K562 (cell line): ENCODE data around the gene IZUMO4. TPM values are rescaled to one million over a fixed set of nuclear protein-coding genes. Genes with fewer than 3 reads are reported as not detected.
A peak's percentile ranks its signal among the peaks of the same experiment; 100 is the strongest.
"Not testable (repeated sequence)": the region's sequence is repeated elsewhere in the genome, so short reads cannot be mapped to it uniquely, and the experiment has no call there.

Experiments used
- ATAC-seq: fragments of 200-7000 bp; cut with Tn5 transposase; 3 replicates; pipeline ENCODE4 v1.9.1; 2020; ENCODE audit warnings: moderate library complexity
- BruUV-seq: library from RNA; stranded (reverse); fragments of 400-500 nt; replicated peaks from 2 replicates; lab custom pipeline; 2021; lab: Mats Ljungman, UMichigan
- CTCF ChIA-PET: fragments of 300-600 bp; formaldehyde crosslinking; extraction: SDS; loops from one replicate; lab custom pipeline; 2021; ENCODE audit warnings: low intra/inter-chr PET ratio; lab: Yijun Ruan, JAX
- POLR2A ChIA-PET: fragments of 300-600, 350-650 bp; sonication (Branson Sonifier 250); formaldehyde crosslinking; extraction: SDS; loops from one replicate; lab custom pipeline; 2021; ENCODE audit warnings: antibody characterized with exemption, inconsistent platforms; lab: Yijun Ruan, JAX
- DNase-seq, 4 experiments: peaks; one replicate each; pipeline versions ENCODE4 v3.0.0 to v3.0.0-alpha.2; 2011 to 2018; ENCODE audit warnings: low spot score in 3 of 4, mixed read lengths in 3 of 4; ENCODE audit errors: extremely low read depth in 1 of 4
- FAIRE-seq: peaks from 2 replicates; lab custom pipeline; 2011; peaks lifted over from hg19 to GRCh38; lab: Jason Lieb, UNC
- H2AFZ ChIP-seq: 2 replicates; pipeline ENCODE4 v1.6.0; 2011; ENCODE audit warnings: low read depth, low read length, control low read depth, inconsistent platforms
- H3K27ac ChIP-seq: fragments of 200-600 bp; 3 replicates; pipeline ENCODE4 v1.8.0; 2011; ENCODE audit warnings: low read depth, mild to moderate bottlenecking, control low read depth, inconsistent platforms, low read length, moderate library complexity, mixed read lengths; ENCODE audit errors: extremely low read depth
- H3K27me3 ChIP-seq, 2 experiments: fragments of 300-600 bp in 1 of 2; 2 replicates in 1 of 2; 3 replicates in 1 of 2; pipeline versions ENCODE4 v1.6.0 to v1.8.0; 2011; ENCODE audit warnings: inconsistent platforms in 2 of 2, low read length in 2 of 2, mild to moderate bottlenecking in 1 of 2, mixed read lengths in 1 of 2, moderate library complexity in 1 of 2; ENCODE audit not compliant: control insufficient read depth in 2 of 2, insufficient read depth in 2 of 2
- H3K36me3 ChIP-seq: fragments of 300-600 bp; 3 replicates; pipeline ENCODE4 v1.8.0; 2011; ENCODE audit warnings: mild to moderate bottlenecking, low read length, inconsistent platforms; ENCODE audit not compliant: control insufficient read depth, insufficient read depth
- H3K4me1 ChIP-seq, 2 experiments: fragments of 200-600 bp in 1 of 2; replicated peaks in 1 of 2; 2 replicates in 1 of 2; 3 replicates in 1 of 2; pipeline versions ENCODE4 v1.5.1 to v1.8.0; 2011; ENCODE audit warnings: inconsistent platforms in 2 of 2, low read length in 2 of 2, mild to moderate bottlenecking in 1 of 2, mixed read lengths in 1 of 2, moderate library complexity in 1 of 2; ENCODE audit not compliant: control insufficient read depth in 2 of 2, insufficient read depth in 2 of 2
- H3K4me2 ChIP-seq: 2 replicates; pipeline ENCODE4 v1.6.1; 2011; ENCODE audit warnings: low read length, control low read depth, inconsistent platforms, mixed read lengths; ENCODE audit not compliant: insufficient read depth
- H3K4me3 ChIP-seq: fragments of 200-600 bp; sonication (generic), shearing (Covaris generic); 2 replicates; pipeline ENCODE4 v1.5.1; 2016; ENCODE audit warnings: control low read depth, inconsistent platforms
- H3K79me2 ChIP-seq: fragments of 200-600 bp; 3 replicates; pipeline ENCODE4 v1.8.0; 2011; ENCODE audit warnings: low read length, inconsistent platforms; ENCODE audit not compliant: control insufficient read depth, insufficient read depth
- H3K9ac ChIP-seq, 2 experiments: 2 replicates each; pipeline versions ENCODE4 v1.6.0 to v1.6.1; 2011; ENCODE audit warnings: low read depth in 2 of 2, low read length in 2 of 2, control low read depth in 1 of 2, inconsistent platforms in 1 of 2, mild to moderate bottlenecking in 1 of 2, mixed read lengths in 1 of 2; ENCODE audit not compliant: insufficient read depth in 1 of 2
- H3K9me1 ChIP-seq: one replicate; pipeline ENCODE4 v1.6.0; 2011; ENCODE audit warnings: inconsistent platforms, mild to moderate bottlenecking, low read length, moderate library complexity; ENCODE audit not compliant: control insufficient read depth, insufficient read depth
- H3K9me3 ChIP-seq: replicated peaks from 2 replicates; pipeline ENCODE4 v1.5.1; 2011; ENCODE audit warnings: low read depth, low read length, inconsistent platforms; ENCODE audit not compliant: control insufficient read depth, insufficient read depth
- H4K20me1 ChIP-seq: replicated peaks from 2 replicates; pipeline ENCODE4 v1.6.1; 2011; ENCODE audit warnings: low read length, inconsistent platforms, mixed read lengths; ENCODE audit not compliant: control insufficient read depth, insufficient read depth
- ATF3 ChIP-seq, 2 experiments: fragments of 450-650 bp in 1 of 2; sonication (generic) in 1 of 2; formaldehyde crosslinking in 1 of 2; IDR thresholded peaks in 1 of 2; conservative IDR thresholded peaks in 1 of 2; 2 replicates each; pipeline versions ENCODE4 v1.6.1 to v1.8.1; 2016 to 2023; ENCODE audit warnings: mild to moderate bottlenecking in 2 of 2, moderate library complexity in 2 of 2, inconsistent platforms in 1 of 2, missing genetic modification reagents in 1 of 2
- BCOR ChIP-seq: fragments of 450-650 bp; IDR thresholded peaks from 2 replicates; pipeline ENCODE4 v1.6.1; 2016
- CBX5 ChIP-seq: IDR thresholded peaks from 2 replicates; pipeline ENCODE4 v1.6.1; 2014; ENCODE audit warnings: low read depth, borderline replicate concordance
- CEBPG ChIP-seq, 3 experiments: fragments of 200-800 bp in 1 of 3; sonication (Bioruptor generic) in 1 of 3; sonication (generic) in 1 of 3; formaldehyde crosslinking in 1 of 3; IDR thresholded peaks in 2 of 3; conservative IDR thresholded peaks in 1 of 3; 2 replicates each; pipeline versions ENCODE4 v1.6.1 to v1.8.0; 2016 to 2022; ENCODE audit warnings: missing compliant biosample characterization in 2 of 3, missing genetic modification characterization in 2 of 3, mild to moderate bottlenecking in 1 of 3, missing genetic modification reagents in 1 of 3
- DACH1 ChIP-seq: fragments of 450-650 bp; IDR thresholded peaks from 2 replicates; pipeline ENCODE4 v1.6.1; 2018; ENCODE audit not compliant: partially characterized antibody
- FOSL1 ChIP-seq: fragments of 200-800 bp; sonication (Bioruptor generic); conservative IDR thresholded peaks from 2 replicates; pipeline ENCODE4 v1.6.1; 2016; ENCODE audit warnings: missing genetic modification characterization, missing compliant biosample characterization
- FOXK2 ChIP-seq, 2 experiments: fragments of 450-650 bp; IDR thresholded peaks in 1 of 2; conservative IDR thresholded peaks in 1 of 2; 2 replicates each; pipeline ENCODE4 v1.6.1; 2016; ENCODE audit warnings: low read depth in 2 of 2, mild to moderate bottlenecking in 1 of 2
- HDAC2 ChIP-seq: fragments of 450-650 bp; IDR thresholded peaks from 2 replicates; pipeline ENCODE4 v1.6.1; 2016; ENCODE audit warnings: mild to moderate bottlenecking
- IRF9 ChIP-seq: fragments of 450-650 bp; IDR thresholded peaks from 2 replicates; pipeline ENCODE4 v1.6.1; 2016; ENCODE audit warnings: missing biosample characterization, missing genetic modification characterization
- LEF1 ChIP-seq: fragments of 450-650 bp; IDR thresholded peaks from 2 replicates; pipeline ENCODE4 v1.6.1; 2016; ENCODE audit warnings: mild to moderate bottlenecking
- MYNN ChIP-seq, 2 experiments: sonication (generic); formaldehyde crosslinking in 1 of 2; IDR thresholded peaks; 2 replicates each; pipeline versions ENCODE4 v1.5.0 to v1.6.1; 2016 to 2020; ENCODE audit warnings: antibody characterized with exemption in 1 of 2, missing genetic modification reagents in 1 of 2
- TCF3 ChIP-seq: sonication (generic); formaldehyde crosslinking; IDR thresholded peaks from 2 replicates; pipeline ENCODE4 v1.4.0; 2020; ENCODE audit warnings: mild to moderate bottlenecking, missing genetic modification reagents
- TRIM24 ChIP-seq, 2 experiments: fragments of 450-650 bp; IDR thresholded peaks; 2 replicates each; pipeline ENCODE4 v1.6.1; 2016
- ZFX ChIP-seq: sonication (generic); formaldehyde crosslinking; IDR thresholded peaks from 2 replicates; pipeline ENCODE4 v1.8.0; 2022; ENCODE audit warnings: mild to moderate bottlenecking, missing genetic modification reagents, moderate library complexity
- ZNF644 ChIP-seq: fragments of 200-800 bp; sonication (Bioruptor generic); IDR thresholded peaks from 2 replicates; pipeline ENCODE4 v1.6.1; 2016; ENCODE audit warnings: low read depth, missing genetic modification characterization, missing compliant biosample characterization
- WGBS: fragments of 100-300 bp; shearing (Covaris generic); methylation state at CpG from one replicate; pipeline ENCODE4 v1.1.6; 2016; ENCODE audit warnings: low coverage, mixed read lengths; ENCODE audit not compliant: insufficient coverage; ENCODE audit errors: missing lambda C conversion rate; 5-methylcytosine and 5-hydroxymethylcytosine counted together
- in situ Hi-C: fragments of 300-500 bp; cut with MboI; formaldehyde crosslinking; loops from 4 replicates; pipeline ENCODE4 v1.15.0; 2018; ENCODE audit warnings: inconsistent platforms, mixed read lengths
- intact Hi-C: fragments of 100-400 bp; cut with micrococcal nuclease; formaldehyde crosslinking; loops from 2 replicates; pipeline ENCODE4 v1.14.2; 2022
- polyA plus RNA-seq, 8 experiments: library from polyadenylated mRNA; depleted of rRNA in 4 of 8; stranded (reverse) in 5 of 8; unstranded in 3 of 8; fragments of >200 nt; fragmentation: Nextera tagmentation in 2 of 8; fragmentation: Illumina TruSeq in 1 of 8; extraction: Ambion mirVana in 2 of 8; extraction: Trizol in 1 of 8; gene quantifications; 2 replicates each; pipeline versions ENCODE4 v1.2.1 to v1.2.3, GENCODE V29; 2011 to 2014; ENCODE audit warnings: inconsistent platforms in 1 of 8, missing spikeins in 1 of 8
- total RNA-seq, 7 experiments: library from RNA; depleted of rRNA in 6 of 7; stranded (reverse); fragments of >200 nt in 6 of 7; fragmentation: Illumina TruSeq in 2 of 7; extraction: Trizol in 2 of 7; gene quantifications; 2 replicates each; pipeline versions ENCODE4 v1.2.1 to v1.2.3, GENCODE V29; 2011 to 2021; ENCODE audit warnings: low replicate concordance in 1 of 7

Gene IZUMO4
- total and polyA plus RNA-seq, 9 of the 15 experiments (the other 6 are each of a cell fraction or from before 2014, with no cell fraction given) = 0.07 to 3.9 (median 1.2) TPM

GRCh38 chr19:2084993-2085720, 11.6 kb upstream of the IZUMO4 start (continued):
- peak; percentile 59; the same call in 1 of the 2 replicates for TF ChIP-seq LEF1
- no peak for TF ChIP-seq ZNF644
- TF ChIP-seq, all 486 proteins: peak for 20

DNA sequence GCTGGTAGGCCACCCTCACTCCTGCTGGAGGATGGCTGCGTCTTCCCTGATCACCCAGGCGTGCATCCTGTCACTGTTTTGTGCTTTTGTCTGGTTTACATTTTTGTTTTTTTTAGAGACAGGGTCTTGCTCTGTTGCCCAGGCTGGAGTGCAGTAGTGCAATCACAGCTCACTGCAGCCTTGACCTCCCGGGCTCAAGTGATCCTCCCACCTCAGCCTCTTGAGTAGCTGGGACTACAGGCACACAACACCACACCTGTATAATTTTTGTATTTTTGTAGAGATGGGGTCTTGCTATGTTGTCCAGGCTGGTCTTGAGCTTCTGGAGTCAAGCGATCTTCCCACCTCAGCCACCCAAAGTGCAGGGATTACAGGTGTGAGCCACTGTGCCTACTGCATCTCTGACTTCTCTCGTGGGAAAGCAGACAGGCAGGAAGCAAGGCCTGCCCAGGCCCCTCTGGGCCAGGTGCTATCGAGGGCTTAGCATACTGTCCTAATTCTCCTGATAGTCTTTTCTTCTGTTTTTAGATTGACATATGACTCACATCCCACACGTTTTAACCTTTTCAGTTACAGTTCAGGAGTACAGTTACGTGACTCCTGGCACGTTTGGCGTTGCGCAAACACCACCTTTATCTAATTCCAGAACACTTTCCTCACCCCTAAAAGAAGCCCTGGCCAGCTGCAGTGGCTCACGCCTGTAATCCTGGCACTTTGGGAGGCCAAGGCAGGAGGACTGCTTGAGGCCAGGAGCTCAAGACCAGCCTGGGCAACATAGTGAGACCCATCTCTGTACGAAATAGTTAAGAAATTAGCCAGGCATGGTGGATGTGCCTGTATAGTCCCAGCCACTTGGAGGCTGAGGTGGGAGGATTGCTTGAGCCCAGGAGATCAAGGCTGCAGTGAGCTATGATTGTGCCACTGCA, 9.8 kb upstream of the IZUMO4 start:
- WGBS = 38% methylated on average over 13 of the region's 13 CpGs
- Histone ChIP-seq H3K9ac (peak overlapping the region in 1 of 2 experiments; percentile 75; a peak in 1 of 4 replicates), H3K27ac (peak overlapping the region; percentile 62), H3K4me2 (peak overlapping the region; percentile 40), H3K36me3 (peaks cover 16% of the 10 kb centered on the region; the same call in 2 of the 3 replicates), H3K79me2 (peaks cover 21% of the 10 kb centered on the region), H3K4me1 (peaks cover 37 to 60% of the 10 kb centered on the region in 2 experiments; a peak in 4 of 5 replicates)
- in situ Hi-C loops; H2AFZ ChIP-seq; H3K9me3 ChIP-seq; H4K20me1 ChIP-seq; BruUV-seq; CTCF ChIA-PET; H3K9me1 ChIP-seq; H3K27me3 ChIP-seq; H3K4me3 ChIP-seq; TF ChIP-seq MYNN (CRISPR knock-in tag; IDR thresholded peaks at IDR 0.05); ATF3 (CRISPR knock-in tag; conservative IDR thresholded peaks at IDR 0.05): not testable (repeated sequence)
- intact Hi-C loops = loop anchor here (5.0 kb wide), 1 partner anchor 70 kb away; the partner anchor contains the start of gene BTBD2
- FAIRE-seq = peak; percentile 69
- ATAC-seq = peak; percentile 54
- POLR2A ChIA-PET = interaction anchor here (0.7 to 1.0 kb wide), 3 partner anchors 9 to 38 kb away, joined by 3 to 4 read pairs (median 3); no protein-coding TSS in a partner anchor
- DNase-seq = peak; percentile 52 to 71 (median 58)
- TF ChIP-seq TCF3 (CRISPR knock-in tag) (peak; percentile 71), ZFX (peak; percentile 46; the same call in 1 of the 2 replicates), MYNN (IDR thresholded peaks at IDR 0.05) (peak; percentile 66; the same call in 1 of the 2 replicates), FOSL1 (peak; percentile 80), FOXK2 (conservative IDR thresholded peaks at IDR 0.05 in 1 of 2, IDR thresholded peaks at IDR 0.05 in 1 of 2; ENCODE audit: low read depth in 2 of 2) (0 out of 4 replicates have a peak, but pooled peaks of 1 of the 2 experiments have one; percentile 44), CBX5 (0 out of 2 replicates have a peak, but pooled peaks have one; percentile 10), DACH1 (peak; percentile 56), HDAC2 (0 out of 2 replicates have a peak, but pooled peaks have one; percentile 36), IRF9 (tag) (peak; percentile 67), BCOR (peak; percentile 91), ATF3 (IDR thresholded peaks at IDR 0.05) (peak; percentile 81), TRIM24 (IDR thresholded peaks at IDR 0.05) (peak in 1 of 2 experiments; percentile 75; a peak in 3 of 4 replicates), CEBPG (CRISPR knock-in tag; IDR thresholded peaks at IDR 0.05) (peak; percentile 90), CEBPG (tag; conservative IDR thresholded peaks at IDR 0.05 in 1 of 2, IDR thresholded peaks at IDR 0.05 in 1 of 2) (peak; percentile 67 to 89; a peak in 3 of 4 replicates)
